OCI-LY3 (cell line): Measurements from ENCODE around the gene C14orf119.

Experiments used
- CTCF ChIP-seq: fragments of 200-600, 300-600 bp; sonication (generic); IDR thresholded peaks from 2 replicates; pipeline ENCODE4 v1.5.1; 2014; ENCODE audit warnings: antibody characterized with exemption, low read length, low read depth
- EZH2phosphoT487 ChIP-seq: fragments of 200-600 bp; shearing (Covaris generic); IDR thresholded peaks from 2 replicates; pipeline ENCODE4 v1.6.1; 2018; ENCODE audit warnings: antibody characterized with exemption, mixed run types, low read depth

DNA sequence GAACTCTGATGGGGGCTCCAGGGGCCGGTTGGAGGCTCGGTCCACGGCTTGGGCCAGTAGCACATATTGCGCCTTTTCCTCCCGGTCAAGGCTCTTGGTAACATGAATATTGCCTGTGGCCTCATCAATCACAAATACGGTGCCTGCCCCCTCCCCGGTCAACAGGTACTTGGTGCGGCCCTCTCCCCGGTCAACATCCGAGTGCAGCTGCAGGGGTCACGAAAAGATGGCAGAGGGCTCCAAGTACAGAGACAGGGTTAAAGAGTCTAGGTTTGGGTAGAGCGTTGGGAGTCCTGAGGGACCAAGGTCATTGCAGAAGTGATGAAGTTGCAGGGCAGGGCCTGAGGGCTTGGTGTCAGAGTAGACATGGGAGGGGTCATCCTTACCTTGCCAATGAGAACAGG is 40.2 kb upstream of the C14orf119 start:
- TF ChIP-seq CTCF (no peak), EZH2phosphoT487 (no peak)
